ENCODE data around the gene SEZ6. TPM values are rescaled to one million over a fixed set of nuclear protein-coding genes. Genes with fewer than 3 reads are reported as not detected.

SEZ6 gene
- total RNA-seq, 1 donor from 2014 or later = 6.7 TPM

DNA sequence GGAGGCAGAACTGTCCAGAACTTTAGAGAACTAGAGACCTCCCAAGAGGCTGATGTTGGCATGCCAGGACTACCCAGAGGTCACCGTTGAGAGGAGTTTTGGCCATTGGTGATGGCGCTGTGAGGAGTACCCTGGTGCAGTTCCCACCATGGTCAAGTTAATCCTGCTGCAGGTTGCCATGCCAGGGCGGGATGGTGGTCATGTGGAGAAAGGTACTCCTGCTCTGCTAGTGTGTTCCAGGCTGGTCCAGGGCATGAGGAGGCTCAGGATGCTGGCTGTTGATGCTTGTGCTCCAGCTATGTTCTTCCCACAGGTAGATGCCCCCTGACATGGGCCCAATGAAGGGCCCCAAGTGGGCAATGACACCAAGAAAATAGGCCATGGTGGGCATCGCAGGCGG, 50.4 kb downstream of the SEZ6 start:
- Mint-ChIP-seq H3K4me3 (ENCODE audit: unreplicated experiment) (no peak overlapping the region), H3K4me1 (ENCODE audit: low read depth, unreplicated experiment) (no peaks in the 10 kb centered on the region), H3K9me3 (ENCODE audit: unreplicated experiment) (peaks cover 2% of the 10 kb centered on the region), H3K27ac (ENCODE audit: unreplicated experiment) (no peak overlapping the region), H3K36me3 (ENCODE audit: unreplicated experiment) (no peaks in the 10 kb centered on the region), H3K27me3 (ENCODE audit: unreplicated experiment) (peaks cover 3% of the 10 kb centered on the region)
- TF ChIP-seq, protein P1, sequence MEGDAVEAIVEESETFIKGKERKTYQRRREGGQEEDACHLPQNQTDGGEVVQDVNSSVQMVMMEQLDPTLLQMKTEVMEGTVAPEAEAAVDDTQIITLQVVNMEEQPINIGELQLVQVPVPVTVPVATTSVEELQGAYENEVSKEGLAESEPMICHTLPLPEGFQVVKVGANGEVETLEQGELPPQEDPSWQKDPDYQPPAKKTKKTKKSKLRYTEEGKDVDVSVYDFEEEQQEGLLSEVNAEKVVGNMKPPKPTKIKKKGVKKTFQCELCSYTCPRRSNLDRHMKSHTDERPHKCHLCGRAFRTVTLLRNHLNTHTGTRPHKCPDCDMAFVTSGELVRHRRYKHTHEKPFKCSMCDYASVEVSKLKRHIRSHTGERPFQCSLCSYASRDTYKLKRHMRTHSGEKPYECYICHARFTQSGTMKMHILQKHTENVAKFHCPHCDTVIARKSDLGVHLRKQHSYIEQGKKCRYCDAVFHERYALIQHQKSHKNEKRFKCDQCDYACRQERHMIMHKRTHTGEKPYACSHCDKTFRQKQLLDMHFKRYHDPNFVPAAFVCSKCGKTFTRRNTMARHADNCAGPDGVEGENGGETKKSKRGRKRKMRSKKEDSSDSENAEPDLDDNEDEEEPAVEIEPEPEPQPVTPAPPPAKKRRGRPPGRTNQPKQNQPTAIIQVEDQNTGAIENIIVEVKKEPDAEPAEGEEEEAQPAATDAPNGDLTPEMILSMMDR (IDR thresholded peaks at IDR 0.05; ENCODE audit: partially characterized antibody, unreplicated experiment) = no peak
- no peak for DNase-seq

DNA sequence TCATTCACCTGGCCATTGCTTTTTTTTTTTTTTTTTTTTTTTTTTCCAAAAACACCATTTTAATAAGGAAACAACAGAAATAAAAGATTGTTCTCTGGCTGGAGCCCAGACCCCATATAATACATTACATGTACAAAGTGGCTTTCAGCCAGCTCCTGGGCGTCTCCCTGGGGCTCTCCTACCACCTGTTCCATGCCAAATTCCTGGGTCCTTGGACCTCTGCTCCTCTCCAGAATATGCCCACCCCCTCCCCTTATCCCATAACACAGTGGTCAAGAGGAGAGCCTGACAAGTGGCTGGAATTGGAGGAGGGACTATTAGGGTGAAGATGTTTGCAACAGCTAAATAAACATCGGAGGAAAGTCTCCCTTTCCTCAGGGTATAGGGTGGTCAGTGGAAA, 50.9 kb downstream of the SEZ6 start:
- TF ChIP-seq, protein P1 (IDR thresholded peaks at IDR 0.05; ENCODE audit: partially characterized antibody, unreplicated experiment) = no peak
- H3K27me3 Mint-ChIP-seq (ENCODE audit: unreplicated experiment) = peaks cover 4% of the 10 kb centered on the region
- no peaks in the 10 kb centered on the region for H3K36me3 Mint-ChIP-seq (ENCODE audit: unreplicated experiment)
- H3K27ac Mint-ChIP-seq (ENCODE audit: unreplicated experiment) = no peak overlapping the region
- peaks cover 4% of the 10 kb centered on the region for H3K9me3 Mint-ChIP-seq (ENCODE audit: unreplicated experiment)
- no peak for DNase-seq
- H3K4me3 Mint-ChIP-seq (ENCODE audit: unreplicated experiment) = no peak overlapping the region
- H3K4me1 Mint-ChIP-seq (ENCODE audit: low read depth, unreplicated experiment) = no peaks in the 10 kb centered on the region

DNA sequence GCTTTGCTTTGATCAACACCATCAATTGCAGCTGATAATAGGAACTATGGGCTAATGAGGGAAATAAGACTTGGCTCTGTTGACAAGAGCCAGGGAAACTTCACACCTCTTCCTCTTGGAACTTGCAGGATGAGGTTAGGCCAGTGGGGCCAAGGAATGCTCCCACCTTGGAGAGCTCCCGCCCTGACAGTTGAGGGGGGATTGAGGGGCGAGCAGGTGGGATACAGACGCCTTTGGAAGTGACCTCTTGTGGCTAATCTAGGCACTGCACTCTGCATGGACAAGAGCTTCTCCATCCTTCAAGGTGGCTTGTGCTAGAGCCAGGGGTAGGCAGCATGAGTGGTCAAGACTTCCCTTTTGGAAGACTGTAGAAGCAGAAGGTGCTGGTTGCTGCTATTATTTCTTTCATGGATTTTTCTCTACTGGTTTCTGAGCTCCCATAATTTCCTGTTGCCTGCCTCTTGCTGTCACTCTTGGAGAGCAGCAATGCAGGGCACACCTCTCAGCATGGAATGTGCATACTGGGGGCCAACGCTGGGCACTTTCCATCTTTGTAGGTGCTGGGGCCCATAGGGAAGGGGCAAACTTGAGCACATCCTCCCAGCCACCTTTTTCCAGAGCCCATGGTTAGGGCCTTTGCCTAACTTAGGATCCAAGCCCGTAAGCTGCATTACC, 52.3 kb downstream of the SEZ6 start:
- Mint-ChIP-seq H3K27me3 (ENCODE audit: unreplicated experiment) (peaks cover 9% of the 10 kb centered on the region), H3K36me3 (ENCODE audit: unreplicated experiment) (no peaks in the 10 kb centered on the region), H3K4me3 (ENCODE audit: unreplicated experiment) (peak overlapping the region; percentile 55), H3K4me1 (ENCODE audit: low read depth, unreplicated experiment) (peaks cover 2% of the 10 kb centered on the region), H3K9me3 (ENCODE audit: unreplicated experiment) (peaks cover 8% of the 10 kb centered on the region), H3K27ac (ENCODE audit: unreplicated experiment) (no peak overlapping the region)
- TF ChIP-seq, protein P1 (IDR thresholded peaks at IDR 0.05; ENCODE audit: partially characterized antibody, unreplicated experiment) = peak; percentile 93
- peak; percentile 67 for DNase-seq

DNA sequence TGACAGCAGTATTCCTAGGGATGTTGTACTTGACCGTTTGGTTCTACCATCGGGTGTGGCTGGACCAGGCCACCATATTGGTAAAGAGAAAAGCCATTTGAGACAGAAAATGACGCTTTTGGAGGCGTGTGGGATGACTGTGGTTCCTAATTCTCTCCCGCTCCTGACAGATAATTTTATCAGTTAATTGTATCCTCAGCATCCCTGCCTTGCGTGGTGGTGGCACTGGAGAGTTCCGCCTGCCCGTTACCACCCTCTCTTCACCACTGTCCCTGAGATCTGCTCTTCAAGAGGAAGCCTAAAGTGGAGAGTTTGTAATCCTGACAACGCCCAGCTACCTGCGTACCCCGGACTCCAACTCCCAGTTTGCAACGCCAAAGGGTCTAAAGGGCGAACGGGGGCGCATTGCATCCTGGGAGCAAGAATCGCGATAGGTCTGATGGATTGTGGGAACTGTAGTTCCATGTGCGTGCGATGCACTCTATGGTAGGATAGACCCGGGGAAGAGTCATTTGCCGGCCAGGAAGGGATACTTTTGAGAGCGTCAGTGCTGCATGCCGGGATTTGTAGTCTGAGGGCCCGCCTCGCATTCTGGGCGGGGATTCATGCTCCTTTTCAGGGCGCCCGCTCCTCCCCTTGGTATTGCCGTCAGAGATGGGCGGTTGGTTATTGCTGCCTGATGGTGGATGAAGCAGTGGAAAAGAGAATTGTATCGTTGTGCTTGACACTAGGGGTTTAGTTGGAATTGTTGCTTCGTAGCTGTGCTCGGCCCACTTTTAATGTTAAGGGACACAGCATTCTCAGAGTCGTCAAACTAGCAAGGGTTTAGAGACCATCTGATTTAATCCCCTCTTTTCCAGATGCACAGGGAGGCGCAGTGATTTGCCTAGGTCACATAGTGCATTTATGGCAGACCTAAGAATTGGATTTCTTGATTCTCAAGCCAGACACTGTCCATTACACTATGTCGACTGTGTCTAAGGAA, 53.5 kb downstream of the SEZ6 start:
- peak; percentile 89 for DNase-seq
- TF ChIP-seq, protein P1 (IDR thresholded peaks at IDR 0.05; ENCODE audit: partially characterized antibody, unreplicated experiment) = no peak
- Mint-ChIP-seq H3K4me3 (ENCODE audit: unreplicated experiment) (no peak overlapping the region), H3K9me3 (ENCODE audit: unreplicated experiment) (peaks cover 10% of the 10 kb centered on the region), H3K36me3 (ENCODE audit: unreplicated experiment) (no peaks in the 10 kb centered on the region), H3K4me1 (ENCODE audit: low read depth, unreplicated experiment) (peaks cover 11% of the 10 kb centered on the region), H3K27ac (ENCODE audit: unreplicated experiment) (no peak overlapping the region), H3K27me3 (ENCODE audit: unreplicated experiment) (peaks cover 11% of the 10 kb centered on the region)
